ENCODE measurements around the gene TRIM3. TPM values are rescaled to one million over a fixed set of nuclear protein-coding genes. Genes with fewer than 3 reads are reported as not detected.

The TRIM3 gene
- total RNA-seq, 1 experiment from 2014 or later: 14.4 TPM

DNA sequence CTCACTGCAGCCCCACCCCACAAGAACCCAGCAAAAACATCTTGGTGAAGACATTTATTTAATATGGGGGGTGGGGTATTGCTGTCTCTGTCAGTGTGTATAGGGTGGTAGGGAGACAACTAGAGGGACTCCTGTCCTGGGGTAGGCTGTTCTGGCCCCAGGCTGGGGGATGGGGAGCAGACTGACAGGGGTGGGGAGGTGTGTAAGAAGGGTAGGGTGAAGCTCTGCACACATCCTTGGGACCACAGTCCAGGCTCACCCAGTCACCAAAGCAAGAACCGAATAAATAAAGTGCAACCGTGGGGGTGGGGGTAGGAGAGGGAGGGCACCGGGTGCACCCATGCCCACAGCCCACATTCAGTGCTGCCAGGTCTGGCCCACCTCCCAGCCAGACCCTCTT, 25.2 kb downstream of the TRIM3 start:
- Mint-ChIP-seq H3K4me3 (no peak overlapping the region), H3K27ac (no peak overlapping the region), H3K36me3 (ENCODE audit: insufficient read depth in 1 of 3, low read depth in 3 of 3) (no peaks in the 10 kb centered on the region; a peak in 1 of 7 replicates), H3K4me1 (no peaks in the 10 kb centered on the region), H3K27me3 (ENCODE audit: low read depth) (no peaks in the 10 kb centered on the region), H3K9me3 (no peaks in the 10 kb centered on the region)
- Histone ChIP-seq H3K4ac (ENCODE audit: low read depth, low read length) (no peak overlapping the region), H4K5ac (ENCODE audit: insufficient read length, low read depth, low read length) (no peak overlapping the region), H2AK5ac (ENCODE audit: insufficient read length, low read length) (no peak overlapping the region), H3K9me3 (ENCODE audit: control insufficient read depth, low read depth, low read length) (no peaks in the 10 kb centered on the region), H2AFZ (ENCODE audit: low read length) (no peak overlapping the region), H3K27ac (ENCODE audit: insufficient read length, low read depth, low read length) (no peak overlapping the region), H3T11ph (ENCODE audit: low read length) (no peak overlapping the region), H3K79me2 (ENCODE audit: insufficient read depth, low read length) (no peaks in the 10 kb centered on the region), H4K20me1 (ENCODE audit: control insufficient read depth, insufficient read depth, insufficient read length) (no peaks in the 10 kb centered on the region), H3K23ac (ENCODE audit: insufficient read length, low read depth, low read length) (no peak overlapping the region), H3K79me1 (ENCODE audit: insufficient read depth, low read depth, low read length, poor library complexity, severe bottlenecking) (no peaks in the 10 kb centered on the region), H3K23me2 (ENCODE audit: insufficient read length, low read depth, low read length, poor library complexity, severe bottlenecking) (no peaks in the 10 kb centered on the region), H2BK120ac (ENCODE audit: low read depth, low read length, poor library complexity, severe bottlenecking) (no peak overlapping the region), H3K9ac (ENCODE audit: extremely low read depth, insufficient read length, low read length) (no peak overlapping the region), H4K91ac (ENCODE audit: insufficient read length, low read depth, low read length) (no peak overlapping the region), H2BK12ac (ENCODE audit: insufficient read length, low read depth, low read length) (no peak overlapping the region), H4K8ac (replicated peaks; ENCODE audit: insufficient read length, low read depth, low read length) (no peak overlapping the region), H2BK20ac (ENCODE audit: low read depth, low read length, poor library complexity, severe bottlenecking) (no peak overlapping the region), H3K4me1 (ENCODE audit: insufficient read depth, low read length) (no peaks in the 10 kb centered on the region), H3K14ac (ENCODE audit: insufficient read depth, low read length) (no peak overlapping the region), H2BK5ac (ENCODE audit: insufficient read length, low read length) (no peak overlapping the region), H3K4me2 (ENCODE audit: insufficient read depth, insufficient read length, low read length) (no peak overlapping the region), H3K27me3 (ENCODE audit: insufficient read depth, low read length) (no peaks in the 10 kb centered on the region), H3K18ac (ENCODE audit: insufficient read length, low read depth, low read length) (no peak overlapping the region), H2BK15ac (ENCODE audit: low read depth, low read length) (no peak overlapping the region), H3K56ac (ENCODE audit: insufficient read length, low read depth, low read length) (no peak overlapping the region)
- no peak for DNase-seq
- TF ChIP-seq, protein P1, sequence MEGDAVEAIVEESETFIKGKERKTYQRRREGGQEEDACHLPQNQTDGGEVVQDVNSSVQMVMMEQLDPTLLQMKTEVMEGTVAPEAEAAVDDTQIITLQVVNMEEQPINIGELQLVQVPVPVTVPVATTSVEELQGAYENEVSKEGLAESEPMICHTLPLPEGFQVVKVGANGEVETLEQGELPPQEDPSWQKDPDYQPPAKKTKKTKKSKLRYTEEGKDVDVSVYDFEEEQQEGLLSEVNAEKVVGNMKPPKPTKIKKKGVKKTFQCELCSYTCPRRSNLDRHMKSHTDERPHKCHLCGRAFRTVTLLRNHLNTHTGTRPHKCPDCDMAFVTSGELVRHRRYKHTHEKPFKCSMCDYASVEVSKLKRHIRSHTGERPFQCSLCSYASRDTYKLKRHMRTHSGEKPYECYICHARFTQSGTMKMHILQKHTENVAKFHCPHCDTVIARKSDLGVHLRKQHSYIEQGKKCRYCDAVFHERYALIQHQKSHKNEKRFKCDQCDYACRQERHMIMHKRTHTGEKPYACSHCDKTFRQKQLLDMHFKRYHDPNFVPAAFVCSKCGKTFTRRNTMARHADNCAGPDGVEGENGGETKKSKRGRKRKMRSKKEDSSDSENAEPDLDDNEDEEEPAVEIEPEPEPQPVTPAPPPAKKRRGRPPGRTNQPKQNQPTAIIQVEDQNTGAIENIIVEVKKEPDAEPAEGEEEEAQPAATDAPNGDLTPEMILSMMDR (conservative IDR thresholded peaks at IDR 0.05): no peak
- no CpG with 5 or more reads among the region's 3 CpGs for WGBS (ENCODE audit: extremely low coverage, insufficient read length, low lambda C conversion rate)

Measured in H9 (cell line).